ENCODE data around the gene TLR7.

TLR7 gene

GRCh38 chrX:12930150-12930549 lies 63.3 kb downstream of the TLR7 start:
- no peak for DNase-seq (ENCODE audit: low read depth in 2 of 2)

- DNase-seq (ENCODE audit: low read depth in 2 of 2) = no peak
Observed at GRCh38 chrX:12932244-12932643, 65.4 kb downstream of the TLR7 start.

- DNase-seq (ENCODE audit: low read depth in 2 of 2) = no peak
Observed at GRCh38 chrX:12934850-12935249, 68.0 kb downstream of the TLR7 start.

- DNase-seq (ENCODE audit: low read depth in 2 of 2) = no peak
Observed at GRCh38 chrX:12936947-12937346, 70.1 kb downstream of the TLR7 start.

Measured in stimulated activated CD4-positive, alpha-beta T cell treated with anti-CD3 and anti-CD28 coated beads, Interleukin-1b, Interleukin-23, amount 100 ng/mL, for 1 hour (primary cell).